MM.1S (cell line): ENCODE data around the gene GCLM.
"Not testable (repeated sequence)": the region's sequence is repeated elsewhere in the genome, so short reads cannot be mapped to it uniquely, and the experiment has no call there.

Experiments used
- DNase-seq: peaks from one replicate; pipeline ENCODE4 v3.0.0-alpha.2; 2015
- H2AFZ ChIP-seq: fragments of 300-600 bp; sonication (generic); 2 replicates; pipeline ENCODE4 v1.6.0; 2016; ENCODE audit warnings: antibody characterized with exemption, low read length
- H3F3A ChIP-seq: fragments of 300-600 bp; sonication (generic); 2 replicates; pipeline ENCODE4 v1.6.1; 2016; ENCODE audit warnings: mild to moderate bottlenecking, antibody characterized with exemption, low read length, moderate library complexity, mixed read lengths; ENCODE audit not compliant: insufficient read depth
- H3K27ac ChIP-seq: fragments of 300-600 bp; sonication (generic); 2 replicates; pipeline ENCODE4 v1.5.1; 2016; ENCODE audit warnings: mild to moderate bottlenecking, low read length
- H3K27me3 ChIP-seq: fragments of 300-600 bp; sonication (generic); replicated peaks from 2 replicates; pipeline ENCODE4 v1.6.0; 2016; ENCODE audit warnings: low read length; ENCODE audit not compliant: insufficient read depth
- H3K36me3 ChIP-seq: fragments of 300-600 bp; sonication (generic); replicated peaks from 2 replicates; pipeline ENCODE4 v1.6.1; 2016; ENCODE audit warnings: mild to moderate bottlenecking, low read length, mixed read lengths; ENCODE audit not compliant: insufficient read depth
- H3K4me1 ChIP-seq: fragments of 300-600 bp; sonication (generic); 2 replicates; pipeline ENCODE4 v1.6.1; 2016; ENCODE audit warnings: low read length, mixed read lengths
- H3K4me2 ChIP-seq: fragments of 300-600 bp; sonication (generic); 2 replicates; pipeline ENCODE4 v1.6.0; 2016; ENCODE audit warnings: low read depth, low read length
- H3K4me3 ChIP-seq: fragments of 300-600 bp; sonication (generic); 2 replicates; pipeline ENCODE4 v1.5.1; 2016; ENCODE audit warnings: low read length, mixed read lengths
- H3K79me2 ChIP-seq: fragments of 300-600 bp; sonication (generic); 2 replicates; pipeline ENCODE4 v1.6.1; 2016; ENCODE audit warnings: mixed run types, low read length, mixed read lengths
- H3K9ac ChIP-seq: fragments of 300-600 bp; sonication (generic); 2 replicates; pipeline ENCODE4 v1.6.1; 2016; ENCODE audit warnings: low read length, mixed read lengths
- H3K9me2 ChIP-seq: fragments of 300-600 bp; sonication (generic); replicated peaks from 2 replicates; pipeline ENCODE4 v1.6.1; 2016; ENCODE audit warnings: mild to moderate bottlenecking, low read length, mixed read lengths; ENCODE audit not compliant: insufficient read depth
- H3K9me3 ChIP-seq: fragments of 300-600 bp; sonication (generic); replicated peaks from 2 replicates; pipeline ENCODE4 v1.6.1; 2016; ENCODE audit warnings: mild to moderate bottlenecking, low read length, mixed read lengths; ENCODE audit not compliant: insufficient read depth
- H4K20me1 ChIP-seq: fragments of 300-600 bp; sonication (generic); 2 replicates; pipeline ENCODE4 v1.6.1; 2016; ENCODE audit warnings: mild to moderate bottlenecking, low read length, moderate library complexity, mixed read lengths; ENCODE audit not compliant: insufficient read depth
- EZH2 ChIP-seq: fragments of 300-600 bp; sonication (generic); optimal IDR thresholded peaks from 2 replicates; pipeline ENCODE3; 2017; ENCODE audit warnings: low read depth, mild to moderate bottlenecking, antibody characterized with exemption, low read length, mixed read lengths
- EZH2phosphoT487 ChIP-seq: fragments of 300-600 bp; sonication (generic); IDR thresholded peaks from 2 replicates; pipeline ENCODE4 v1.6.1; 2018; ENCODE audit warnings: antibody characterized with exemption, low read length
- TF ChIP-seq, protein P1 (sequence below): fragments of 300-600 bp; sonication (generic); IDR thresholded peaks from 2 replicates; pipeline ENCODE4 v1.5.1; 2016; ENCODE audit warnings: antibody characterized with exemption, low read length, mixed read lengths

The GCLM gene

DNA sequence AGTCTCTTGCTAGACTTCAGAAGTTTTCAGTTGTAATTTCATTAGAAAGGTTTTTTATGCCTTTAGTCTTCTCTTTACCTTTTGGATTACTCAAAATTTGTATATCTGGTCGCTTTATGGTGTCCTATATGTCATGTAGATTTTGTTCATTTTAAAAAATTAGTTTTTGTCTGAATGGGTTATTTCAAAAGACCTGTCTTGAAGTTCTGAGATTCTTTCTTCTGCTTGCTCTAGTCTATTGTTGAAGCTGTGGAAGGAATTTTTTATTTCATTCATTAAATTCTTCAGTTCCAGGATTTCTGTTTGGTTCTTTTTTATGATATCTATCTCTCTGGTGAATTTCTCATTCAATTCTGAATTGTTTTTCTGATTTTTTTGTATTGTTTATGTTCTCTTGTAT is 46.5 kb upstream of the GCLM start:
- Histone ChIP-seq H3K4me2 (no peak overlapping the region), H3K27ac (no peak overlapping the region), H3K79me2 (no peaks in the 10 kb centered on the region), H4K20me1 (no peaks in the 10 kb centered on the region), H3K4me3 (no peak overlapping the region), H3K4me1 (no peaks in the 10 kb centered on the region), H3K36me3 (no peaks in the 10 kb centered on the region), H3K9me3 (no peaks in the 10 kb centered on the region), H3K27me3 (no peaks in the 10 kb centered on the region), H3K9me2 (no peaks in the 10 kb centered on the region), H3F3A (no peaks in the 10 kb centered on the region), H3K9ac (no peak overlapping the region), H2AFZ (no peak overlapping the region)
- TF ChIP-seq, protein P1, sequence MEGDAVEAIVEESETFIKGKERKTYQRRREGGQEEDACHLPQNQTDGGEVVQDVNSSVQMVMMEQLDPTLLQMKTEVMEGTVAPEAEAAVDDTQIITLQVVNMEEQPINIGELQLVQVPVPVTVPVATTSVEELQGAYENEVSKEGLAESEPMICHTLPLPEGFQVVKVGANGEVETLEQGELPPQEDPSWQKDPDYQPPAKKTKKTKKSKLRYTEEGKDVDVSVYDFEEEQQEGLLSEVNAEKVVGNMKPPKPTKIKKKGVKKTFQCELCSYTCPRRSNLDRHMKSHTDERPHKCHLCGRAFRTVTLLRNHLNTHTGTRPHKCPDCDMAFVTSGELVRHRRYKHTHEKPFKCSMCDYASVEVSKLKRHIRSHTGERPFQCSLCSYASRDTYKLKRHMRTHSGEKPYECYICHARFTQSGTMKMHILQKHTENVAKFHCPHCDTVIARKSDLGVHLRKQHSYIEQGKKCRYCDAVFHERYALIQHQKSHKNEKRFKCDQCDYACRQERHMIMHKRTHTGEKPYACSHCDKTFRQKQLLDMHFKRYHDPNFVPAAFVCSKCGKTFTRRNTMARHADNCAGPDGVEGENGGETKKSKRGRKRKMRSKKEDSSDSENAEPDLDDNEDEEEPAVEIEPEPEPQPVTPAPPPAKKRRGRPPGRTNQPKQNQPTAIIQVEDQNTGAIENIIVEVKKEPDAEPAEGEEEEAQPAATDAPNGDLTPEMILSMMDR: no peak
- TF ChIP-seq EZH2phosphoT487 (no peak), EZH2 (no peak)
- DNase-seq: no peak

- H3K27ac ChIP-seq, H4K20me1 ChIP-seq, H3K9me2 ChIP-seq, H3F3A ChIP-seq, H3K4me3 ChIP-seq, H3K9me3 ChIP-seq, H2AFZ ChIP-seq, H3K9ac ChIP-seq, H3K36me3 ChIP-seq, H3K4me1 ChIP-seq, H3K27me3 ChIP-seq, H3K4me2 ChIP-seq, H3K79me2 ChIP-seq, DNase-seq: not testable (repeated sequence)
Observed at GRCh38 chr1:93947002-93947686, 37.9 kb upstream of the GCLM start.

DNA sequence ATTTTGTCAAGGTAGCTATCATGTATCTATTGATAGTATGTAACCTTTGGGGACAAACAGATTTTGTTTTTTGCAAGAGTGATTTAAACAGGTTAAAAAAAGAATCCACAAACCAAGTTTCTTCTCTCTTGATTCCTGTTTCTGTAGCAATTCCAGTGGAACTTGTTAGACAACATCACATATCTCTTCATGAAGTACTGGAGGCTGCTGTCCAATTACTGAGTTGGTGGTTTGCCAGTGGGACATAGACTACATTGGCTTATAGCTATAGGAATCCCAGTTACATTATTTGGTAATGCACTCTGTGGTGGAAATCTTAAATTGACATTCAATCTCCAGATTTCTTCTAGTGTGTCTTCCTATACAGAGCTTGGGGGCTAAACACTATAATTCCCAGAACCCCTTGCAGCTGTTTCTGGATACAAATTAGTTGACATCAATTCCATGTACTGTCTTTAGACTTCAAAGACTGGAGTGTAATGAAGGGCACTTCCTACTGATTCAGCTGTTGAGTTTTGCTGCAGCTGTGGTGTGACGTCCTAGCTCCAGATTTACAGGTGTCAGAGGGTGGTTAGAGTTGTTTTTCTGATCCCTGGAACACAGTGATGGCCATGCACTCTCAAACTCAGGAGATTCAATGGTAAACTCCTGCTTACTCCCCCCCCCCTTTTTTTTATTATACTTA is 29.4 kb upstream of the GCLM start:
- Histone ChIP-seq H3K79me2 (no peaks in the 10 kb centered on the region), H3K27ac (no peak overlapping the region), H3K4me3 (no peak overlapping the region), H3K9ac (no peak overlapping the region), H2AFZ (no peak overlapping the region), H3K9me2 (no peaks in the 10 kb centered on the region), H3K4me1 (no peaks in the 10 kb centered on the region), H3F3A (no peaks in the 10 kb centered on the region), H3K9me3 (no peaks in the 10 kb centered on the region), H3K27me3 (no peaks in the 10 kb centered on the region), H3K4me2 (no peak overlapping the region), H4K20me1 (no peaks in the 10 kb centered on the region), H3K36me3 (no peaks in the 10 kb centered on the region)
- TF ChIP-seq EZH2phosphoT487 (no peak), EZH2 (no peak)
- TF ChIP-seq, protein P1: no peak
- no peak for DNase-seq

DNA sequence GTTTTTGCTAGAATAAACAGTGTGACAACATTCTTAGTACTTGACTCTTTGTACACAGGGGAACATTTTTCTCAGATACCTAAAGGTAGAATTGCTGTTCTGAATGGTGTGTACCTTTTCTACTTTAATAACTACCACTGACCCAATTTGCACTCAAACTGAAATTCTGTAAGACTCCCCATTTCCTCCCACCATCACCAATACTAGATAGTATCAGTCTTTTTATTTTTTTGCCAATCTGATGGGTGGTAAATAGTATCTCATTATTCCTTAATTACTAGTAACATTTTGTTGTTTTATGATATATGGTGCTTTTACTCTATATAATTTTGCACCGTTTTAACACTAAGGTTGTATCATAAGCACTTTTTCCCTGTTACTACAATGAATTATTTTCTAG is 28.8 kb upstream of the GCLM start:
- Histone ChIP-seq H3K36me3 (no peaks in the 10 kb centered on the region), H3K27me3 (no peaks in the 10 kb centered on the region), H3K27ac (no peak overlapping the region), H3K79me2 (no peaks in the 10 kb centered on the region), H3K9me3 (no peaks in the 10 kb centered on the region), H4K20me1 (no peaks in the 10 kb centered on the region), H3K4me3 (no peak overlapping the region), H2AFZ (no peak overlapping the region), H3K9ac (no peak overlapping the region), H3K4me2 (no peak overlapping the region), H3F3A (no peaks in the 10 kb centered on the region), H3K4me1 (no peaks in the 10 kb centered on the region), H3K9me2 (no peaks in the 10 kb centered on the region)
- TF ChIP-seq, protein P1: no peak
- TF ChIP-seq EZH2phosphoT487: no peak
- TF ChIP-seq EZH2: no peak
- DNase-seq: no peak
